Hematopoietic multipotent progenitor cell (in vitro differentiated cells): ENCODE measurements around the gene KRTAP6-2. TPM values are rescaled to one million over a fixed set of nuclear protein-coding genes. Genes with fewer than 3 reads are reported as not detected.

Source experiments
- DNase-seq, 3 donors: peaks; one replicate each; pipeline ENCODE4 v3.0.0-alpha.2; 2011 to 2015; ENCODE audit warnings: low read depth in 2 of 3, low spot score in 2 of 3
- small RNA-seq: library from RNA; depleted of rRNA; stranded (forward); fragments of <200 nt; gene quantifications from one replicate; pipeline ENCODE3, GENCODE V24; 2012
- total RNA-seq: library from RNA; depleted of rRNA; stranded (reverse); fragments of >200 nt; gene quantifications from one replicate; pipeline ENCODE4 v1.2.3, GENCODE V29; 2012

KRTAP6-2 gene
- total RNA-seq, 1 donor, result not detected

DNA sequence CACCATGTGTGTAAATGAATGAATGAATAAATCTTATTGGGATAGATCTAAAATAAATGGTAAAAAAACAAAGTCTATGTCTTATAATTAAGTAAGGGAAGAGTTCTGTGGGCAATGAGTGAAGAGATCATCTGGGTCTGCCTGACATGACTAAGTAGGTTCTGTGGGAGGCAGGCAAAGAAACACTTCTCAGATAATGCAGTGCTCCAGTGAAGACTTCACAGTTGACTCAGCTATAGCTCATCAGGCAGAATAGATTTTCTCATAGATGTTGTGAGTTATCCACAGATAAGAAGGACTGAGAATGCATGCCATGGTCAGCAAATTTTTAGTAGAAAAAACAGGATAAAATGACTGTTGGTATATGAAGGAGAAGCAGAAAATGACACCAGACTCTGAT is 20.9 kb downstream of the KRTAP6-2 start:
- no peak for DNase-seq

DNA sequence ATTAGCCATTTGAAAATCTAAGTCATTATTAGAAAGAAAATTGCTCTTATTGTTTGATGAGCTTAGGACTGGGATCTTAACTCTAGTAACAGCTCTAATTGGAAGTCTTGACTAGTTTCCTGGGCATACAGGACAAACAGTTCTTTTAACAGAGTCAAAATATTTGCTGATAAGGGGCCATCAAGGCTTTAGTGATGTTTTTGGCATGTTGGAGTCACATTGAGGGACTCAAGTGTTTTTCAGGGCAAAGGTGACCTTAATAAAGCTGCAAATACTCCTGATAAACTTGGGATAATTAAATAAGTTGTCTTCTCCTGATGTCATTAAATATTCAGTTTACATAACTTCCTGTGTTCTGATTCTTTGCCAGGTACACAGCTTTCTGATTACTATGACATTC is 31.1 kb downstream of the KRTAP6-2 start:
- DNase-seq, result no peak

DNA sequence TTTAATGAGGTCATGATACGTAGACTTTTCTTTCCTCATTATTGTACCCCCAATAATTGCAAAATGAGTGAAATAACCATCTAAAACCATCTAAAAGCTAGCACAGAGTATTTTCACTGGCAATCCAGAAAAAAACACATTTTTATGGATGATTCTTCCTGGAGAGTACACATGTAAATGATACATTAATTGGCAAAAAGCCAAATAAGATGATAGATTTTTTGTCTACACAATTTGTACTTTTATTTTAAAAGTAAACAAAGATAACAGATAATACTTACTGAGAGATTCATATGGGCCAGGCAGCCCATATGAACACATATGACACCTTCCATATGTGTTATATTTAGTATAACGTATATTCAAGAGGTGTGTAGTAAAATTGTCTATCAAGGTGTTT is 35.1 kb downstream of the KRTAP6-2 start:
- DNase-seq, result no peak

DNA sequence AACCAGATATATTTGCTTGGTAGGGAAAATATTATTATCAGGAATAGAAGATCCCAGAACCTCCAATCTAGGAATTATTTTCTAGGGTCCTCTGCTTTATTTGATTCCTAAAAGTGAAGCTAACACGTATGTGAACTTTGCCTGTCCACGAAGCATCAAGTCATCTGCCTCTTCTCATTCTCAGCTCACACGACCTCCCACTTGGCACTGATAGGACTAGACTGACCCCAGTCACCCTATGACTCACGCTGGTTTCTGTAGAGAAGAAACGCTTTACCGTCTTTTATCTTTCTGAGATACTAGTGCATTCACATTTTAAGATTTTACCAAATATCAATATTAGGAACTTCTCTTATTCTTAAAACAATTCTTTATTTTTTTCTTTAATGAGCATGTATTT is 35.6 kb downstream of the KRTAP6-2 start:
- no peak for DNase-seq

DNA sequence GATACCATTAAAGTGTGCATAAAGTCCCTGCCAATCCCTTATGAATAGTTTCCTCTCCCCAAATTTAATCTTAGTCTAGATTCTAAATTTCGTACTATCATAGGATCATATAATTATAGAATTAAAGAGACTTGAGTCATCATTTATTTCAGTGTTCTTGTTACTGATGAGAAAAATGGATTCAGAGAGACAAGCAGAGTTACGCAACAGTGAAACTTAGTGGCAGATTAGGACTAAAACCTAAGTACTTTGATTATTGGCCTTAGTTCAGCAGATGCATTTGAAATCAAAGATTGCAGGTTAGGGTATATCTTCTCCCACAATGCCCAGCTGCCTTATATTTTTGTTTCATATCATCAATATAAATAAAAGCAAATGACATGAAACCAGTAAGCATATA is 36.7 kb downstream of the KRTAP6-2 start:
- no peak for DNase-seq

DNA sequence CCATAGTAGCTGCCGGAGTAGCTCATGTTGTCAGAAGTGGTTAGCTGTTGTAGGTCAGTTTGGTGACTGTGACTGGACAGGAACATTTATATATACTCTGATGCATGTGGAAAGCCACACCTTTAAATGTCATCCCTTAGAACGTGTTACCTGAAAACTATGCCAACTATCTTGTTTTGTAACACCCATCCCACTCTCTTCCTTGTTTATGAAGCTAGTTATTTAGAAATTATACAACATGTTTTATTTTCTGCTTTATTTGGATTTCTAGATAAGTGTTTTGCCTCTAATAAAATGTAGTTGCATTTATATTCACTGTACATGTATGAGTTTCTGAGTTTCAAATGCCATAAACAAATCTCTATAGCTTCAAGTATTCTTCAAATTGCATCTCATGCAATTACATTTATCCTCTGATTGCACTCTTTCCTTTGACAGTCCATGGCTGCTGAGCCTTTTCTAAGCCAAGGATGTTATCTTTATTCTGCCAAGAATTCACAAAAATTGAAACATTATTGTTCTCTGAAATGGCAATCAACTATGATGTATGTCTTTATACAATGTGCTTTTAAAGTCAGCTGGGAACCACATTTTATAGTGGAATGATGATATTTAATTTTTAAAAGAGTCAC is 37.3 kb downstream of the KRTAP6-2 start, which contains the start of gene KRTAP19-7:
KRTAP19-7 (minus strand) TSS at position 51 of the 632 bp plus-strand sequence; CDS start at position 26, 25 bp downstream.
- no peak for DNase-seq

DNA sequence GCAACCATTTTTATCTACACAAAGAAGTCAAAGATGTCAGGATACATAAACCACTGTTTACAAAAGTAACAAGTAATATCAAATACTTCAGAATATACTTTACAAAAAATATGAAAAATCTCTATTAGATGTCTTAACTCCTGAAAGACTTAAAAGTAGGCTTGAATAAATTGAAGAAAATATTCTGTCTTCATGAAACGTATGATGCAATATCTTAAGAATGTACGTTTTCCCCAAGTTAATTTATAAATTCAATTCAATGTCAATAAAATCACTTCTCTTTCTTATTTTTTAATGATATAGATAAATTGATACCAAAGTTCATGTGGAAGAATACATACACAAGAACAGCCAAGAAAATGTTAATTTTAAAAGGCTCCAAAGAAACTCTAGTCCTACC is 43.6 kb downstream of the KRTAP6-2 start:
- no peak for DNase-seq

DNA sequence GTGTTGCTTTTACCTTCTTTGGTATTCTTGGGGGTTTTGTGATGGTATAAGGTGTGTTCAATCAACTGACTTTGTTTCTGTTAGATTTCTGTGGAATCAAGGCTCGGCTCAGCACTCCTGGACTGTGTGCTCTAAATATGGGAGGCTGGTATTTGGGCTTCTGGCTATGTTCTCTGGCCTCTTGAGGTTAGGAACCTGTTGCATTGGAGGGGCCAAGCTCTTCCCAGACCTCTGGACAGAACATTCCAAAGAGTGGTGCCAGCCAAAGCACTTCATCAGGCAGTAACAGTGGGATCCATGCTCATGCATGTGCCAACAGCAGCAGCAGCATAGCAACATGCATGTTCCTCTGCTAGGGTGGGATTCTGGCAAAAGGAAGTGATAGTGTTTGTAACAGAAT is 45.9 kb downstream of the KRTAP6-2 start:
- DNase-seq, result no peak

Small RNA genes within 50 kb of the gene (small RNA-seq; reads per million reads assigned to genes)
- gene KRTAP20-1 (not detected), gene KRTAP20-3 (not detected), gene KRTAP20-4 (not detected), gene KRTAP22-1 (not detected), gene KRTAP22-2 (not detected)

Other genes with a start within 250 kb of the KRTAP6-2 start
- gene KRTAP13-2, start 226.6 kb downstream of the KRTAP6-2 start, total RNA-seq, result not detected
- 0.27 TPM for gene KRTAP13-1, start 202.9 kb downstream of the KRTAP6-2 start, total RNA-seq
- gene KRTAP13-3, start 173.0 kb downstream of the KRTAP6-2 start, total RNA-seq, result not detected
- gene KRTAP13-4, start 168.7 kb downstream of the KRTAP6-2 start, total RNA-seq, result not detected
- gene KRTAP15-1, start 158.6 kb downstream of the KRTAP6-2 start, total RNA-seq, result not detected
- gene KRTAP19-1, start 118.5 kb downstream of the KRTAP6-2 start, total RNA-seq, result not detected
- gene KRTAP19-2, start 111.5 kb downstream of the KRTAP6-2 start, total RNA-seq, result not detected
- not detected for gene KRTAP19-3, start 106.9 kb downstream of the KRTAP6-2 start, total RNA-seq
- gene KRTAP19-4, start 101.7 kb downstream of the KRTAP6-2 start, total RNA-seq, result not detected
- gene KRTAP19-5, start 96.8 kb downstream of the KRTAP6-2 start, total RNA-seq, result not detected
- gene KRTAP19-6, start 57.0 kb downstream of the KRTAP6-2 start, total RNA-seq, result not detected
- not detected for gene KRTAP19-7, start 37.6 kb downstream of the KRTAP6-2 start, total RNA-seq
- gene KRTAP22-2, start 8.5 kb downstream of the KRTAP6-2 start, total RNA-seq, result not detected
- gene KRTAP6-3, start 6.5 kb downstream of the KRTAP6-2 start, total RNA-seq, result not detected
- gene KRTAP22-1, start 2.2 kb upstream of the KRTAP6-2 start, total RNA-seq, result not detected
- not detected for gene KRTAP6-1, start 15.0 kb upstream of the KRTAP6-2 start, total RNA-seq
- not detected for gene KRTAP20-1, start 17.5 kb upstream of the KRTAP6-2 start, total RNA-seq
- gene KRTAP20-4, start 21.7 kb upstream of the KRTAP6-2 start, total RNA-seq, result not detected
- gene KRTAP20-2, start 36.3 kb upstream of the KRTAP6-2 start, total RNA-seq, result not detected
- not detected for gene KRTAP20-3, start 44.0 kb upstream of the KRTAP6-2 start, total RNA-seq
- not detected for gene KRTAP21-3, start 119.9 kb upstream of the KRTAP6-2 start, total RNA-seq
- gene KRTAP21-2, start 148.4 kb upstream of the KRTAP6-2 start, total RNA-seq, result not detected
- not detected for gene KRTAP21-1, start 156.5 kb upstream of the KRTAP6-2 start, total RNA-seq
- gene KRTAP8-1, start 214.4 kb upstream of the KRTAP6-2 start, total RNA-seq, result not detected
- not detected for gene KRTAP7-1, start 230.9 kb upstream of the KRTAP6-2 start, total RNA-seq